ENCODE data around the gene ABHD14A. TPM values are rescaled to one million over a fixed set of nuclear protein-coding genes. Genes with fewer than 3 reads are reported as not detected.

ABHD14A gene
- total and polyA plus RNA-seq, 2 donors (not counting 1 experiment from before 2014, with no cell fraction given), result 5.1 to 10.2 TPM

- H3K79me2 ChIP-seq (ENCODE audit: control insufficient read depth, insufficient read depth, low read length), result peaks cover 5% of the 10 kb centered on the region
- H3K9ac ChIP-seq (ENCODE audit: insufficient read depth, low read length), result no peak overlapping the region
- peaks cover 2% of the 10 kb centered on the region for H3K4me1 ChIP-seq (ENCODE audit: control insufficient read depth, extremely low read depth, insufficient read depth, low read length)
- H4K20me1 ChIP-seq (ENCODE audit: control insufficient read depth, extremely low read depth, insufficient read depth, low read length), result no peaks in the 10 kb centered on the region
- no peak overlapping the region for H3K4me2 ChIP-seq (ENCODE audit: extremely low read depth, insufficient read depth, low read length)
- no peak for TF ChIP-seq EZH2 (IDR thresholded peaks at IDR 0.05; ENCODE audit: low read length, missing control alignments)
- H3K27me3 ChIP-seq (ENCODE audit: control insufficient read depth, insufficient read depth, low read length), result no peaks in the 10 kb centered on the region
- H3K27ac ChIP-seq (ENCODE audit: insufficient read depth, low read length), result no peak overlapping the region
- no peak overlapping the region for H2AFZ ChIP-seq (ENCODE audit: low read length)
- no peaks in the 10 kb centered on the region for H3K9me3 ChIP-seq (ENCODE audit: control insufficient read depth, insufficient read depth, low read depth, low read length)
- DNase-seq (ENCODE audit: low read depth in 2 of 2), result no peak
- peaks cover 12% of the 10 kb centered on the region for H3K36me3 ChIP-seq (ENCODE audit: control insufficient read depth, insufficient read depth, low read length)
- H3K4me3 ChIP-seq (replicated peaks in 1 of 4; ENCODE audit: control extremely low read depth in 1 of 4, insufficient read depth in 1 of 4, low read depth in 3 of 4, low read length in 4 of 4), result no peak overlapping the region
Observed at GRCh38 chr3:51960386-51960785, 14.5 kb upstream of the ABHD14A start.

- Histone ChIP-seq H3K9me3 (ENCODE audit: control insufficient read depth, insufficient read depth, low read depth, low read length) (no peaks in the 10 kb centered on the region), H3K4me3 (replicated peaks in 1 of 4; ENCODE audit: control extremely low read depth in 1 of 4, insufficient read depth in 1 of 4, low read depth in 3 of 4, low read length in 4 of 4) (no peak overlapping the region), H3K79me2 (ENCODE audit: control insufficient read depth, insufficient read depth, low read length) (peaks cover 9% of the 10 kb centered on the region), H3K36me3 (ENCODE audit: control insufficient read depth, insufficient read depth, low read length) (peaks cover 12% of the 10 kb centered on the region), H3K4me1 (ENCODE audit: control insufficient read depth, extremely low read depth, insufficient read depth, low read length) (peaks cover 5% of the 10 kb centered on the region), H3K27me3 (ENCODE audit: control insufficient read depth, insufficient read depth, low read length) (no peaks in the 10 kb centered on the region), H4K20me1 (ENCODE audit: control insufficient read depth, extremely low read depth, insufficient read depth, low read length) (no peaks in the 10 kb centered on the region), H2AFZ (ENCODE audit: low read length) (no peak overlapping the region), H3K27ac (ENCODE audit: insufficient read depth, low read length) (no peak overlapping the region), H3K9ac (ENCODE audit: insufficient read depth, low read length) (no peak overlapping the region), H3K4me2 (ENCODE audit: extremely low read depth, insufficient read depth, low read length) (no peak overlapping the region)
- TF ChIP-seq EZH2 (IDR thresholded peaks at IDR 0.05; ENCODE audit: low read length, missing control alignments), result no peak
- no peak for TF ChIP-seq CTCF (conservative IDR thresholded peaks at IDR 0.05 in 1 of 2, IDR thresholded peaks at IDR 0.05 in 1 of 2; ENCODE audit: low read depth in 1 of 2, low read length in 2 of 2)
- DNase-seq (ENCODE audit: low read depth in 2 of 2), result no peak
Observed at GRCh38 chr3:51961011-51961410, 13.9 kb upstream of the ABHD14A start.

GRCh38 chr3:51961602-51962569 lies 13.0 kb upstream of the ABHD14A start:
- Histone ChIP-seq H2AFZ (ENCODE audit: low read length) (no peak overlapping the region), H3K4me2 (ENCODE audit: extremely low read depth, insufficient read depth, low read length) (no peak overlapping the region), H3K36me3 (ENCODE audit: control insufficient read depth, insufficient read depth, low read length) (peaks cover 12% of the 10 kb centered on the region), H3K4me3 (replicated peaks in 1 of 4; ENCODE audit: control extremely low read depth in 1 of 4, insufficient read depth in 1 of 4, low read depth in 3 of 4, low read length in 4 of 4) (no peak overlapping the region), H3K9ac (ENCODE audit: insufficient read depth, low read length) (no peak overlapping the region), H4K20me1 (ENCODE audit: control insufficient read depth, extremely low read depth, insufficient read depth, low read length) (no peaks in the 10 kb centered on the region), H3K27me3 (ENCODE audit: control insufficient read depth, insufficient read depth, low read length) (no peaks in the 10 kb centered on the region), H3K4me1 (ENCODE audit: control insufficient read depth, extremely low read depth, insufficient read depth, low read length) (peaks cover 5% of the 10 kb centered on the region), H3K9me3 (ENCODE audit: control insufficient read depth, insufficient read depth, low read depth, low read length) (no peaks in the 10 kb centered on the region), H3K27ac (ENCODE audit: insufficient read depth, low read length) (no peak overlapping the region), H3K79me2 (ENCODE audit: control insufficient read depth, insufficient read depth, low read length) (peaks cover 14% of the 10 kb centered on the region)
- no peak for TF ChIP-seq EZH2 (IDR thresholded peaks at IDR 0.05; ENCODE audit: low read length, missing control alignments)
- TF ChIP-seq CTCF (conservative IDR thresholded peaks at IDR 0.05 in 1 of 2, IDR thresholded peaks at IDR 0.05 in 1 of 2; ENCODE audit: low read depth in 1 of 2, low read length in 2 of 2), result no peak
- no peak for DNase-seq (ENCODE audit: low read depth in 2 of 2)

Measured in fibroblast of lung (primary cell).